HUDEP-2 (cell line): ENCODE results near the gene ATXN1.

Experiments
- DNase-seq, 76 experiments: peaks; one replicate each; lab custom pipeline; 2025; ENCODE audit not compliant: unreplicated experiment in 76 of 76; lab: John Stamatoyannopoulos, UW

The ATXN1 gene

GRCh38 chr6:16432075-16433032 is 328.9 kb downstream of the ATXN1 start:
- DNase-seq: no peak

DNA sequence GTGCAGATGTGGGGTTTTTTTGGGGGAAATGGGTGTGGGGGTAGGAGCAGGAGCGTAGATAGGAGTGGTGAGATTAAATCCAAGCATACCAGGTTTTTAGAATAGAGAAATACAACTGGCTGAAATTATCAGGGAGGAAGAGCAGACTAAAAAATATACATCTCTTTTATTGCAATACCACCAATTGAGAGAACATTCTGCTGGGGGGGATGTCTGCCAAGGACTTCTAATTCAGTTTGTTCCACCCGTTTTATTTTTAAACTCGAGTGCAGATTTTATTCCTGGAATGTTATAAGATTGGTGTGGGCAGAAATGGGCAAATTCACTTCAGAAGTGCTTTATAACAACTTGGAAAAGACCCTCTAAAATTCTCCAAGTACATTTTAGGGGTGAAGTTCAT is 330.2 kb downstream of the ATXN1 start:
- no peak for DNase-seq

- no peak for DNase-seq
Observed at GRCh38 chr6:16430391-16431089, 330.7 kb downstream of the ATXN1 start.

DNA sequence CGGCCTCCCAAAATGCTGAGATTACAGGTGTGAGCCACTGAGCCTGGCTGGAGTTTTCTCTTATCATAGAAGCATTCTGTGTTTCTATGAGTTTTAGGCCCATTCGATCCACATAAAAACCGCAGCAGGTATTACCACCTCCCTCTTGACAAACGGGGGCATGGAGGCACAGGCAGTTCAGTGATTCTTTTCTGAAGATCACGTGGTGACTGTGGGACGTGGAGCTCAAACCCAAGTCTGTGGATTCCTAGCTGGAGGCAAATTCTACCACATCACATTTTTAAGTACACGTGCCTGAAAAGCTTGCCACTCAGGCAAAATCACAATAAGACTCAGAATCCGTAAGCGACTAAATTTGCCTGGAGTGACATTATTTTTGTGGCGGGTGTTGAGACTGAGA is 331.6 kb downstream of the ATXN1 start:
- no peak for DNase-seq

DNA sequence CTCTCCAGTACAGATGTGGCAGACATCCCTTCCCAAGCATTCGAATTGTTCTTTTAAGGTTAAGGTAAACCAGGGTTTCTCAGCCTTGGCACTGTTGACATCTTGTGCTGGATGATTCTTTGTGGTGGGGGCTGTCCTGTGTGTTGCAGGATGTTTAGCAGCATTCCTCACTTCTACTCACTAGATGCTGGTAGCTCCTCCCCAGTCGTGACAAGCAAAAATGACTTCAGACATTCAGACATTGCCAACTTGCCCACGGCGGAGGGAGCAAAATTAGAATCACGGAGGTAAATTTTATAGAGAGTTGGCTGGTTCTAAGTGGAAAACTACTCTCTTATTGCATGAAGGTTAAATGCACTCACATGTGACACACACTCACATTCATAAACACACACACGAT is 334.1 kb downstream of the ATXN1 start:
- no peak for DNase-seq

DNA sequence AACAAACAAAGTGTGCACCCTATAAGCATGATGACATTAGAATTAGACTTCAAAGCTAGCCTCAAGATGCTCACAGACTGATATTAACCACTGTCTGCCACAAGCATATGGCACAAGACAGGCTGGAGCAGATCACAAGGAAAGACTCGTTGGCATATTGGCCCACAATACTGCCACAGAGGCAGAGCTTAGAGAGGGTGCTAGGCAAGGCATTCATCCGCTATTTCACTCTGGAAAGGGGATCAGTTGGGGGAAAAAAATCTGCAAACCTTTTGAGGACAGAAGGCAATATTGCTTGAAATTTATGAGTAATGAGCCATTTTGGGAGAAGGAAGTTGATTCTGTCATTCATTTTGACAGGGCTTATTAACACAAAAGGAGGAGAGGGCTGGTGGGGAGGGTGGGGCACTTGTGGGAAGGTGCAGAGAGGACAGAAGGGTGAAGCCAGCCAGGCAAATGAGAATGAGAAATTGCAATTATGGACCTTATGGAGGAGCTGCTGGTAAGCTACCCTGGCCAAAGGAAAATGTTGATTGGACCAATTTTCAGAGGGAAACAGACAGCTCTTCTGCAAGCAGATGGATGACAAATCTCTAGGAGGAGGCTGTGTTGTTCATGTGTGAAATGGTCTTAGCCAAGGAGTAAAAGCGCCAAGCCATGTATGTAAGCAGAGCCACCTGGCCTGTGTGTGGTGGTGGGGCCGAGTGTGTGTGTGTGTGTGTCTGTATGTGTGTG is 335.2 kb downstream of the ATXN1 start:
- no peak for DNase-seq

GRCh38 chr6:16421462-16421960 is 339.7 kb downstream of the ATXN1 start:
- DNase-seq: no peak

DNA sequence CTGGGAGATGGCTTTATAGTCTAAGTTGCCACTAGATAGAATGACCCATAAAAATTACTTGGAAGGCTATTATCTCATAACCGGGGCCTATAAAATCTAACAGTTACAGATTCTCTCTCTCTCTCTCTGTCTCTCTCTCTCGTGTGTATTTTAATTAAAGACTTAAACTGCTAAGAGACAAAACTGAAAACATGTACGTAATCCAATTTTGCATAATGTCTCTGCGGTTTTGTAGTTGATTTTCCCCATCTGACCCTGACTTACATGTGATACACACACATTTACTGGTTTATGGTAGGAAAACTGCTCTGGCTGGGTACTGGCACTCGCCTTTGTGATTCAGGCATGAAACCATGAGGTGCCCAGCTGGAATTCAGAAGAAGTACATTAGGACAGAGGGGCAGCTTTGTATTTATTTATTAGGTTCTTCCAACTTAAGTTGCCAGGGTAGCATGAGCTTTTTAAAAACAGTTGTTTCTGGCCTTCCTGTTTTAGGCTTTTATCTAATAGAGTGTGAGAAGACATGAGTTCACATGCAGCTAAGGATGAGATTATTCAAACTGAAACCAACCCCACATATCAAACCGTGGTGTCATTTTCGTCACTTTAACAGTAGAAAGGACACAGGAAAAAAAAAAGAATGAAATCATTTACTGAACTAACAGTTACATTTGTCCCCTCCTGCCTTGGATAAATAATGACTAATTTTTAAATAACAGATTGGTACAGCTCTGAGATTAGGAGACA is 340.4 kb downstream of the ATXN1 start:
- no peak for DNase-seq

- no peak for DNase-seq
Observed at GRCh38 chr6:16420337-16420714, 340.9 kb downstream of the ATXN1 start.

DNA sequence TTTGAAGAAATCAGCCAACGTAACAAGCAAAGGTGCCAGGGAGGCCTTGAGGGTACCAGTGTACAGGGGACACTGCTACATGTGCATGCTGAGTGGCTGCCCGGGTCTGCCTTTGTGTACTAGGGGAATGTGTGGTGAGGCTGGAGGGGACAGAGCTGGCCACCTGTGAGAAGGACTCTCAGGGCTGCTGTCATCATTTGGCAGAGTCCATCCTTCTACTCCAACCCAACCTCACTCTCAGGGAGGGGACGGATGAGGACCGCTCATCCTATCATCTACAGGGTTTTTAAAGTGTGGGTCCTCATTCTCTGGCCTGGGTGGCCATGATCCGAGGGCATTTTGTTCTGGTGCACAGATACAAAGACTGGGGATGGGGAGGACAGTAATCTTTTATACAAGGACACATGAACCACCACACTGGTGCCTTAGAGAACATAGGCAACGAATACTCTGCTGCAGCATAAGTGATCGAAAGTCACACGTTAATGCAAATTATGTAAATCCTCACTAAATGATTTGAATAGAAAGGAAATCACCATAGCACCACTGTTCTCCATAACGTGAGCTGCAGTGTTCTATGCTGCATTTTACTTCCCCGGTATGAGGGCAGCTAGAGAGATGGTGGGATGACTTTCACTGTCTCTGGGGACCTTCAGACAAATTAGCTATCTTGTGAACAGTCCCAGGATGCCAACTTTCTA is 341.5 kb downstream of the ATXN1 start:
- DNase-seq: no peak

DNA sequence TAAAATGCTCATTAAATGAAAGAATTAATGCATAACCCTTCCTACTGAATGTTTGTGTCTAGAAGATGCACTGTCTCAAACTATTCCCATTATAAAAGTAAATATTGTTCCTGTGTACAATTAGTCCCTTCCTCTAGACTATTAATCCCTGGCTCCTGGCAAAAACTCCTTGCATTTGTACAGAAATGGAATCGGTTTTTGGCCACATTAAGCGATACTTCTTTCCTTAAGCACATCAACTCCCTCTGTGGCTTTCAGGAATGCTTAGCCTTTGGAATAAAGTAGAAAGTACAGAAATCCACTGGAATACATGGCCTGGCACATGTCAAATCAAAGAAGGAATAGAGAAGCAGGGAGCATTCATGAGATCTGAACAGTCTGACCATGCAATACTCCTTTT is 343.1 kb downstream of the ATXN1 start:
- DNase-seq: no peak

DNA sequence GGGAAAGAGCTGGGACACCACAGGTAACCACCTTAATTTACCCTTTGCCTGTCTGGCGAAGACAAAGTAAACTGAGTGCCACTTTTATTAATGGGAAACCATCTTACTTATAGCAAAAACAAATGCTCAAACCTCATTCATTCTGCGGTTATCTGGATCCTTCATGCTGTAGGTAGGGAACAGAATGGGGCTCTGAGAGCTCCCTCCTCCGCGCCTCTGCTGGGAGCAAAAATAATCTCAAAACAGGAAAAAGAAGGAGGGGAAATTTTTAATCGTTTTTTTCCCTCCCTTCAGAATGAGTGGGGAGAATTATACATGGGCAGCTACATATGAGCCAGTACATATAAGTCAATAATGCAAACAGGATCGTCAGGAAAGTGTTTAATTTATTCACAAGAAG is 345.6 kb downstream of the ATXN1 start:
- no peak for DNase-seq

DNA sequence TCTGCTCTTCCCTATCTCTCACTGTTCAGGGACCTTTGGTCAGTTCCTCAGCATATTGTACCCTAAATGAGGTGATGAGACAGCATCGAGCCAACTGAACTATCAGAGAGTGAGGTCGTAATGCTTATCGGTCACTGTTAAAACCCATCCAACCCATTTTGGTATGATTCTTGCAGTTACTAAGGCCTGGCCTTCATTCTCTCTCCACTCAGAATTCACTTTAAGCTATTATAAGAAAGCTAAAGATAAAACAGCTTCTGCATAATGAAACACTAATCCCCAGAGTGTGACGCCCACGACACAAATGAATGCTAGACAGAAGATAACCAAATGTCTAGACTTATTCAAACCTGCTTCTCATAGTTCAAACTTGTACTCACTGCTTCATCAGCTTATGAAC is 347.1 kb downstream of the ATXN1 start:
- DNase-seq: no peak

DNA sequence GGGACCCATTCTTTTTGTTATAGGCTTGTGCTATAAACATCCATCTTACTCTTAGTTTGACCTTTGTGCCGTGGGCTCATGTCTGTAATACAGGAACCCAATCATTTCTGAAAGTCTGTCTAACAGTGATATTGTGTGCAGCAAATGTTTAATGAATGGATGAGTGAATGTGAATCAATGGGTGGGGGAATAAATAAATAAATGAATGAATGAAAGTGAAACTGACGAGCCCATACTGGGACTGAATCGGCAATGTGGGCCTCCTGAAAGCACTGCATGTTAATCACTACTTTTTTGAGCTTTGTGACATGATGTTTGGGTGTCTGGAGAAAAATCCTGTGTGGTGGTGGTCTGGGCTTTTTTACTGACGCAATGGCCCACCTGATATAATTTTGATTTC is 347.9 kb downstream of the ATXN1 start:
- DNase-seq: no peak

DNA sequence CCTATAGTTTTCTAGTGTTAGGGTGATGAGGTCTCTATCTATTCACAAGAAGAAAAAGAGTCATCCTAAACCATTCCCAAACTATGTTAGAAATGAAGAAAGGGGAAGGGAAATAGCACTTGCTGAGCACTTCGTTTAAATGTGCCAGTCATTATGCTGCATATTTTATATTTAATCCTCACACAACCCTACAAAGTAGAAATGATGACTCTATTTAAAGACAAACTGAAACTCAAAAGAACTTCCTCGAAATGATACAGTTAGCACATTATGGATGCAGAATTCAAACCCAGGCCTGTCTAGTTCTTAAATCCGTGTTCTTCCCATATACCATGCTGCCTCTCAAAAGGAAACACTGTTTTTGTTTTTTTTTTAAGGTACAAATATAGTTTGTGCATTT is 348.3 kb downstream of the ATXN1 start:
- DNase-seq: no peak

DNA sequence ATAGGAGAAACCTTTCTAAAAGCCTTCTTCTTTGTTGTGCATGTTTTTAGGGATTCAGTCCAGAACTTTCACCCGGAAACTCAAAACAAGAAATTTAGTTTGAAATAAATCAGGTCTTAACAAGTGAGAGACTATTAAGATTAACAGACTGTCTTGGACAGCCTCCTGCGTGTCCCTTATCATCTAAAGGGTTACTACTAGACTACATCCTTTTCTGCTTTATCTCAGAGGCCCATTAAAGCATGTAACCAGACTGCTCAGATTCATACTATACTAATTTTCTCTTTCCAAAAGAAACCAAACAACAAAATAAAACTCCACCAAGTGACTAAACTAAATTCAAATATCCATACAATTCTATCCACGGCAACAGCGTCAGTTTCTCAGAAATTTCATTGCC is 349.1 kb downstream of the ATXN1 start:
- no peak for DNase-seq

DNA sequence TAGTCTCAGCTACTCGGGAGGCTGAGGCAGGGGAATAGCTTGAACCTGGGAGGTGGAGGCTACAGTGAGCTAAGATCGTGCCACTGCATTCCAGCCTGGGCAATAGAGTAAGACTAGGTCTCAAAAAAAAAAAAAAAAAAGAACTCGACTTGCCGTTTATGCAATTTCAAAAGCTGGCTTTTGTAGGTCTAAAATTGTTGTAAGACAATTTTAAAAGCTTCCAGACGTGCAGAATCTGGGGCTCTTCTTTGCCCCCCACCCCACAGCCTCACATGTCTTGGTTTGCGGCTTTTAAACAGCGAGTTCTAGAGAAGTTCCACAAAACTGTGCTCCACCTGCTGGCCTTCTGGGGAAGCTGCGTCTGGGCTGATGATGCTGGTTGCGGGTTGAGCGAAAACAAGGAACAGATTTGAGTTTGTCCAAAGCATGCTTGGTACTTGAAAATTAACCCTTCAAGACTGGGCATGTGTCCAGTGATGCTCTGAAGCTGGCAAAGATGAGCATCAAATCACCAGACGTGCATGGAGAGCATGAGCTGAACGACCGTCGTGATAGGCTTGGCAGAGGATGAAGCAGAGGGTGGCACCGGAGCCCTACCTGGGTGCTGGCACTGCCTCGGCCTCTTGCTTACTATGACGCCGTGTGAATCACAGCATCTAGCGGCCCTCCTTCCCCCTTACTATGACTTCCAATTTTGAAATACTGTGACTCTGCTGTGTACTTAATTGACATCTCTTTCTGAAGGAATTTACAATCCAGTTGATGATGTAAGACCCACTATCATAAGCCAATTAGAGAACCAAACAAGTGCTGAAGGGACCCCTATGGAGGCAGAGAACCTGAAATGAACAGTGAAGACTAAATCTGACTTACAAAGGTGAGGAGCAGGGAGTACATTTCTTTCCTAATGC is 351.5 kb downstream of the ATXN1 start:
- peak in 42 of 76 experiments; percentile 3 to 61 (median 27) for DNase-seq

DNA sequence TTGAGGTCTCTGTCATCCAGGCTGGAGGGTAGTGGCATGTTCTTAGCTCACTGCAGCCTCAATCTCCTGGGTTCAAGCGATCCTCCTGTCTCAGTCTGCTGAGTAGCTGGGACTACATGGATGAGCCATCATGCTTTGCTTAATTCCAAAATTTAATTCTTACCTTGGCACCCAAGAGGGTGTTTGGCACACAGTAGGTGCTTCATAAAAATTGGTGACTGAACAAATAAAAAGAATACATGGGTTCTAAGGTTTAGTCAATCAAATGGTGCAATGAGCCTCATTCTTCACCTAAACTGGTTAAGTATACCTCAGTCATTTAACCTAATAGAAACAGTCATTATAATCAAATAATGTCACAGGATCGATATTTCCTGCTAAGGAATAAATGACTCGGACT is 352.5 kb downstream of the ATXN1 start:
- DNase-seq: no peak

- DNase-seq: no peak
Observed at GRCh38 chr6:16406966-16407365, 354.3 kb downstream of the ATXN1 start.
